HuH-7 (cell line): ENCODE data around the gene PTPRN2.

ENCODE experiments used
- DNase-seq: peaks from one replicate; pipeline ENCODE4 v3.0.0; 2011; ENCODE audit warnings: low spot score

The PTPRN2 gene

GRCh38 chr7:158066085-158066484, 521.5 kb downstream of the PTPRN2 start:
- DNase-seq: no peak

- no peak for DNase-seq
Measured at GRCh38 chr7:158065340-158065739, 522.3 kb downstream of the PTPRN2 start.

DNA sequence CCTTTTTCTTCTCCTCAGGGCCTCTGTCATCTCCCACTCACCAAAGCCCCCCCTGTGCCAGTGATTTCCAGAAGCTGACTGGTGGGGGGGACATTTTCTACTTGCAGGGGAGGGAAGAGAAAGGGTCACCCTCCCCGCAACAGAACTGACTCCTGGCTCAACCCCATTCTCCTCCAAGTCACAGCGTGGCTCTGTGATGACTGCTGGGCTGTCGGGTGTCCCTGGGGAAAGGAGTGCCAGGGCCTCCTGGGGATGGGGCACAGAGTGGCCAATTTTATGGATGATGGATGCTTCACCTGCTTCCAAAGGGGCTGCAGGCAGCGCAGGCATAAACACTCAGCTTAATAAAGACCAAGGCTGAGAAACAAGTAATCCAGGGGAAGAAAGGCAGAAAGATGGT, 523.0 kb downstream of the PTPRN2 start:
- no peak for DNase-seq

GRCh38 chr7:158063850-158064610, 523.6 kb downstream of the PTPRN2 start:
- no peak for DNase-seq

DNA sequence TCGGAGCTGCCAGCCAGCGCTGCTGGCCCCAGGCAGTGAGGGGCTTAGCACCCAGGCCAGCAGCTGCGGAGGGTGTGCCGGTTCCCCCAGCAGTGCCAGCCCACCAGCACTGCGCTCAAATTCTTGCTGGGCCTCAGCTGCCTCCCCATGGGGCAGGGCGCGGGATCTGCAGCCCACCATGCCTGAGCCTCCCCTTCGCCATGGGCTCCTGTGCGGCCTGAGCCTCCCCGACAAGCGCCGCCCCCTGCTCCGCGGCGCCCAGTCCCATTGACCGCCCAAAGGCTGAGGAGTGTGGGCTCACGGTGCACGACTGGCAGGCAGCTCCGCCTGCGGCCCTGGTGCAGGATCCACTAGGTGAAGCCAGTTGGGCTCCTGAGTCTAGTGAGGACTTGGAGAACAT, 525.0 kb downstream of the PTPRN2 start:
- DNase-seq: no peak

DNA sequence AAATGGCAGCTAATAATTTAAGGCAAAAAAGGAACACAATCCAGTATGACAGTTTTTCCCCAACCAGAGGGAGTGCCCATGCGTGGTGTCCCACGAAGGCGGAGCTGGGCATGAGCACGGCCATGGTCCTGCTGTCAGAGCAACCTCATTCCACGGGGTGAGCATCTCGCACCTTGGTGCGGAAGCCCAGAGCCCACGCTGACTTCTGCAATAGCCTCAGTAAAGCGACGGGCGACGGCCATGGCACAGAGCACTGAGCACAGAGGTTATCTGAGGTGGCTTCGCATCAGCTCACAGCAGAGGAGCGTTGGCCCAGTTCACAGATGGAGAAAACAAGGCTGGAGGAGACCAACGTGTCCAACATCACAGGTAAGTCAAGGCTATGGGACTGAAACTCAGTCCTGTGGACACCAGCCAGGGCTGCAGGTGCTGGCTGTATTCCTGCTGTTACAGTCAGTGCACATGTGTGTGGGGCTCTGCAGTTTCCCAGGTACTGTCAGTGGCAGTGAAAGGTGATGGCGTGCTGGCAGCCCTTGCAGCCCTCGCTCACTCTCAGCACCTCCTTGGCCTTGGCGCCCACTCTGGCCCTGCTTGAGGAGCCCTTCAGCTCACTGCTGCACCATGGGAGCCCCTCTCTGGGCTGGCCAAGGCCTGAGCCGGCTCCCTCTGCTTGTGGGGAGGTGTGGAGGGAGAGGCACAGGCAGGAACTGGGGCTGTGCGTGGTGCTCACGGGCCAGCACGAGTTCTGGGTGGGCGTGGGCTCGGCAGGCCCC, 525.6 kb downstream of the PTPRN2 start:
- DNase-seq: no peak

DNA sequence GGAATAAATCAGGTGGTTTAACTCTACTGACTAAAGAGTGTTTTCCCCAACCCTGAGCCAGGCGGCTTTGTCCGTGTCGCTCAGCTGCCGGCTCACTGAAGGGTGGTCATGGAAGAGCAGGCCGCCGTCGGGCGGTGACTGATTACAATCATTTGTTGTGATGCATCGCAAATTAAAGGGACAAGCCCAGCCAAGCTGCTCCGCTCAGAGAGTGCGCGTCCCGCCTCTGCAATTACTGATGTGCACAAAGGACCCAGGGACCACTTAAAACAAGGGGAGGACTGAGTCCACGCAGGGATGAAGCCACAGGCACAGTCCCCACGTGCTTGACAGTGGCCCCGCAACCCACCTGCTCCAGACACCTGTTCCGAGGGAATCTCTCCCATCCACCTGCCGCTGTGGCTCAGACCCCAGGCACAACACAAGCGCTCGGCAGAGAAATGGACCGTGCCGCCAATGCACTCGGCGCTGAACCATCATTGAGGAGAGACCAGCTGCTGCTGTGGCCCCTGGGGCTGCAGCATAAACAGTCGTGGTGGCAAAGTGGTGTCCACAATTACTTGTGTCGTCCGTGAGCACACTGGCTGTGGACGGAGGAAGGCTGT, 526.5 kb downstream of the PTPRN2 start:
- no peak for DNase-seq

GRCh38 chr7:158060216-158060615, 527.4 kb downstream of the PTPRN2 start:
- no peak for DNase-seq

- DNase-seq: no peak
Measured at GRCh38 chr7:158057446-158057845, 530.2 kb downstream of the PTPRN2 start.

DNA sequence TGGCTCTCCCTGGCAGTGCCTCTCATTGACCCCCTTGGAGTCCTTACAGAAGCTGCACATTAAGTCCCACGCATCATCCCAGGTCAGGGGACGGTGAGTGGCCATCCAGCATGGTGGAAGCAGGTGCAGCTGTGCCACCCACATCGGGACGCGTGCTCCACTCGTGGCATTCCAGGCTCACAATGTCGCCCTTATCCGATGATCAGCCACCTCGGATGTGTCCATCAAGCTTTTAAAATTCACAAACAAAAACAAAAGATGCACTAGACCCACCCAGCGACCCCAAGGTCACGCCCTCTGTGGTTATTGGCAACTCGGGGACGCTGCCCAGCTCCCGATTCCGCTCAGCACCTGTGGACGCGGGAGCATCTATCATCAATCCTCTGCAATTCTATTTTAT, 530.9 kb downstream of the PTPRN2 start:
- no peak for DNase-seq

DNA sequence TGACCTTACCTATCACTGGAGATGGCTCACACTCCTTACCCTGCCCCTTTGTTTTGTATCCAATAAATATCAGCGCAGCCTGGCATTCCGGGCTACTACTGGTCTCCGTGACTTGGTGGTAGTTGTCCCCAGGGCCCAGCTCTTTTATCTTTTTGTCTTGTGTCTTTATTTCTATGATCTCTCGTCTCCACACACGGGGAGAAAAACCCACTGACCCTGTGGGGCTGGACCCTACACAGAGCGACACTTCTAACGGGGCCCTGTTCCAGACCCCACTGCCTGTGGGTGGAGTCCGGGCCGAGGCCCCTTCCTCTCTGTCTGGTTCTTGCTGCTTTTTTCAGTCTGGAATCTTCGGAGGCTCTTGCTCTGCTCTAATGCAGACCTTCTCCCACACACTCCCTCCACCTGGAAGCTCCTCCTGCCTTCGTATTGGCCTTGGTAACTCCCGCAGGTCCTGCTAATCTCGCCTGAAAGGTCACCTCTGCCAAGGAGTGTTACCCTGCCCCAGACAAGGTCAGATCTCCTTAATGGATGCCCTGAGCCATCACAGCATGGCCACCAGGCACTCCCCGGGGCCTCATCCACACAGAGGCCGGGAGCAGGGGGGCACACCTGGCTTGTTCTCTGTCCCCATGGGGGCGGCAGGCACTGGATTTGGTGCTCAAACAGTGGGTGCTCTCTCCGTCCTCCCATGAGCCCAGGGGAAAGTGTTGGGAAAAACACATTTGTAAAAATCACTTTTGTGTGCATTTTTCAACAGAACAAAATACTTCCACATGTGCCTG, 531.7 kb downstream of the PTPRN2 start:
- DNase-seq: no peak

- DNase-seq: no peak
Measured at GRCh38 chr7:158054611-158055010, 533.0 kb downstream of the PTPRN2 start.

- DNase-seq: no peak
Measured at GRCh38 chr7:158054081-158054480, 533.5 kb downstream of the PTPRN2 start.

- DNase-seq: no peak
Measured at GRCh38 chr7:158053183-158053915, 534.3 kb downstream of the PTPRN2 start.

GRCh38 chr7:158052381-158053060, 535.1 kb downstream of the PTPRN2 start:
- no peak for DNase-seq

- no peak for DNase-seq
Measured at GRCh38 chr7:158051776-158052175, 535.8 kb downstream of the PTPRN2 start.

GRCh38 chr7:158050978-158051651, 536.5 kb downstream of the PTPRN2 start:
- no peak for DNase-seq

DNA sequence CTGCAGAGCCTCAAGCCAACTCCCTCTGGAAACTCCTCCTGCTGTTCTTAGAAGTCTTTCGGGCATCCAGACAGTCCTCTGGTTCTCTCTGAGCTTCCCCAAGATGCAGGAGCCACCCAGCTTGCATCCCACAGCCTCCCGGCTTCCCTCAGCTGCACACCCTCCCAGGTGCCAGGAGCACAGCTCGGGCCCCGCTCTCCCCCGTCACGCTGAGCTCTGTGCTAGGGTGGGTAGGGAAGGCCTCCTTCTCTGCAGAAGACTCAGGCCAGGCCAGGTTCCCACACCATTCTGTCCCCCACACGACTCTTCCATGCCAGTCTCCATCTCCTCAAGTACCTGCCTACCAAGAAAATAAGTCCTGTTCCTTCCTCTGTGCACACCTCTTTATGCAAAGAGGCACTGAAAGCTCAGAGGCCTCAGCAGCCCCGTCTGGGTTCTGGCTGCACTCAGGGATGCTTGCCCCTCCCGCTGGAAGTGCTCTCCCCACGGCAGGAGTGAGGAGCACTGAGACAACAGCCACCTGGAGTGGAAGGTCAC, 537.1 kb downstream of the PTPRN2 start:
- DNase-seq: no peak

- no peak for DNase-seq
Measured at GRCh38 chr7:158049271-158049670, 538.4 kb downstream of the PTPRN2 start.

- DNase-seq: no peak
Measured at GRCh38 chr7:158048569-158048968, 539.1 kb downstream of the PTPRN2 start.
